ENCODE results near the gene DLEC1.

- TF ChIP-seq, protein P1, sequence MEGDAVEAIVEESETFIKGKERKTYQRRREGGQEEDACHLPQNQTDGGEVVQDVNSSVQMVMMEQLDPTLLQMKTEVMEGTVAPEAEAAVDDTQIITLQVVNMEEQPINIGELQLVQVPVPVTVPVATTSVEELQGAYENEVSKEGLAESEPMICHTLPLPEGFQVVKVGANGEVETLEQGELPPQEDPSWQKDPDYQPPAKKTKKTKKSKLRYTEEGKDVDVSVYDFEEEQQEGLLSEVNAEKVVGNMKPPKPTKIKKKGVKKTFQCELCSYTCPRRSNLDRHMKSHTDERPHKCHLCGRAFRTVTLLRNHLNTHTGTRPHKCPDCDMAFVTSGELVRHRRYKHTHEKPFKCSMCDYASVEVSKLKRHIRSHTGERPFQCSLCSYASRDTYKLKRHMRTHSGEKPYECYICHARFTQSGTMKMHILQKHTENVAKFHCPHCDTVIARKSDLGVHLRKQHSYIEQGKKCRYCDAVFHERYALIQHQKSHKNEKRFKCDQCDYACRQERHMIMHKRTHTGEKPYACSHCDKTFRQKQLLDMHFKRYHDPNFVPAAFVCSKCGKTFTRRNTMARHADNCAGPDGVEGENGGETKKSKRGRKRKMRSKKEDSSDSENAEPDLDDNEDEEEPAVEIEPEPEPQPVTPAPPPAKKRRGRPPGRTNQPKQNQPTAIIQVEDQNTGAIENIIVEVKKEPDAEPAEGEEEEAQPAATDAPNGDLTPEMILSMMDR (IDR thresholded peaks at IDR 0.05): no peak
- TF ChIP-seq POLR2AphosphoS5 (IDR thresholded peaks at IDR 0.05; ENCODE audit: low read depth, low read length) (no peak), REST (IDR thresholded peaks at IDR 0.05; ENCODE audit: insufficient read depth in 1 of 2, low read depth in 2 of 2, low read length in 1 of 2) (no peak), TCF7L2 (IDR thresholded peaks at IDR 0.05; ENCODE audit: low read depth, low read length) (no peak)
These were observed 41.1 kb upstream of the DLEC1 start for GRCh38 chr3:37997791-37998370.
